ENCODE results near the gene GOLGA6C.
"Not testable (repeated sequence)": the region's sequence is repeated elsewhere in the genome, so short reads cannot be mapped to it uniquely, and the experiment has no call there.

GOLGA6C gene

GRCh38 chr15:75213768-75214221, 44.3 kb upstream of the GOLGA6C start:
- Histone ChIP-seq H3K4me3 (no peak overlapping the region), H3K27ac (no peak overlapping the region)
- TF ChIP-seq CTCF (IDR thresholded peaks at IDR 0.05), result no peak
- no peak for DNase-seq (ENCODE audit: low spot score)

DNA sequence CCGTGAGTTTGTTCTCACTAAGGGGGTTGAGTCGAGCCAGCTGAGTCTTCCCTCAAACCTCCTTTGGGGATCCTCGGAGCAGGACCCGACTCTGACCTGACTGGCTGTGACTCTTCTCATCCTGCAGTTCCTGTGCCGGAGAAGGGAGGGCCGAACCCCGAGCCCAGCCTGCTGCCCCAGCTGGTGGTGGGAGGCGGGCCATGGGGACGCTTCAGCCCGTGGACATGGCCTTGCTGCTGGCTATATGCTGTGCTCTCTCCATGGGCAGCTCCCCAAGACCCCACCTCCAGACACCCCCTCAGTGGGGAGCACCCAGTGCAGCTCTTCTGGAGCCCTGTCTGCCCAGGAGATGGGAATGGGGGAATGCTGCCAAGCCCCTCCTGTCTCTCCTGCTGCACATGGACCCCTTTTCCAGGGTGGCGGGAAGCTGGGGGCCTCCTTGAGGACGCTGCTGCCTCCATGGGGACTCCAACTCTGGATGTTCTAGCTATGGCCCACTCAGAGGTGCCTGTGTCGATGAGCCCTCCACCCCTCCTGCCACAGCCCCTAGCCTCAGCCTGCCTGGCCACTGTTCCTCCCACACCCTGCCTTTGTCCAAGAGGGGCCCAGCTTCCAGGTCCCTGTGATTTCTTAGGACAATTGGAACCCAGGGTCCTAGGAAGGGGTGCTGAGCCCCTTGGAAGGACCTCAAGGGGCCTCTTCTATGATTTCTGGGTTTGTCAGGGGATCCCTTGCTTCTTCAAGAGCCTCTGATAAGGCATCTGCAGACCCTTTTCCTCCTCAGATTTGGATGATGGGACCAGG, 43.6 kb upstream of the GOLGA6C start:
- no peak for DNase-seq (ENCODE audit: low spot score)
- TF ChIP-seq CTCF (IDR thresholded peaks at IDR 0.05), result no peak
- Histone ChIP-seq H3K4me3 (no peak overlapping the region), H3K27ac (no peak overlapping the region)

DNA sequence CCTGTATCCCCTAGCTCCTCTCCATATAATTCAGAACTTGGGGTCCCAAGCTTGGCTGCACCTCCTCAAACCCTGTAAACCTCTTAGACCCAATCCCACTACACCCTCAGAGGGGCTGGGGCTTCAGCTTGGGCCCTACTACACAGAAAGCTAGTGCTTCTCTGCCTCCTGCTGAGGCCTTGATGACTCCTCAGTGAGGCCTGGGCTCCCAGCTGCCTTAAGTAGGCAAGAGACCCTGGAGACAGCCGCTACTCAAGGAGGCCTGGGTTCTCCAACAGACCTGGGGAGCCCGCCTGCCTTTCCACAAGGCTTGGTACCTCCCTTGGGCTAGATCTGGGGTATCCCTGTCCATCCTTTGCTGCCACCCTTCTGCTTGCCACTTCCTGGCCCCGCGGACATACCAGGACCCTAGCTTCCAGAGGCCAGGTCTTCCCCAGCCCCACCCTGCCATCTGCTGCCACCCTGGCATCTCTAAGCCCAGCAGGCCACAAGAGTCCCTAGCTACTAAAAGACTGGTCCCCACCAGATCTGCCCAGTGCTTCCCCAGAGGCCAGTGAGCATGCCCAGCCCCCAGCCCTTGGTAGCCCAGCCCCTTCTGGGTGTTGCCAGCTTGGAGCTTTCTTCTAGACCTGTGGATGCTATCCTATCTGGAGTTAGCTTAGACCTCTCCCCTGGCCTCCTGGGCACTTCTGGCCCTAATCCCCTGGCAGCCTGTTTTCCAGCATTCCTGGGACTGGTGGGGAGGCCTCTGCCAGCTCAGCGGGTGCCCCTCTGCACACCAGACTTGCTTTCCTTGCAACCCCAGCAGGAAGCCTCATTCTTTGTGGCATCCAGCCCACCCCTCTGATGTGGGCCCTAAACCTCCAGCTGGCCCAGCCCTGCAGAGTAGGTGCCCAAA, 42.8 kb upstream of the GOLGA6C start:
- no peak for TF ChIP-seq CTCF (IDR thresholded peaks at IDR 0.05)
- H3K4me3 ChIP-seq, result no peak overlapping the region
- no peak overlapping the region for H3K27ac ChIP-seq

DNA sequence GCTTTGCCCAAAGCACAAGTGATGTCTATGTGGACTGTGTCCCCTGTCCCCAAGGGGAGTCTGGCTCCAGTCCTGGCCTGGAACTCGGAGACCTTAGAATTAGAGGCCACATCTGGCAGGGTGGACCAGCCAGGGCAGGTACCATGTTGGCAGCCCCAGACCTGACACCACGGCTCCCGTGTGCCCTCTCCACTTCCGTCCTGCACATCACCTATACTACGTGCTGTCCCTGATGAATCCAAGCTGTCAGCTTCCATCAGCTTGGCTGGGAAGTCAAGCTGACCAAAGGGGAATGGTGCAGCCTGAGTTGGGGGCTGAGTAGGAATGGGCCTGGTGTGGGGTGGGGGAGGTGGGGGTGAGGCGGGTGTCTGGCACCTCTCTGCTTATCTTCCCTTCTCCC, 41.1 kb upstream of the GOLGA6C start:
- DNase-seq (ENCODE audit: low spot score), result no peak
- Histone ChIP-seq H3K4me3 (no peak overlapping the region), H3K27ac (no peak overlapping the region)
- no peak for TF ChIP-seq CTCF (IDR thresholded peaks at IDR 0.05)

More for the DNA sequence above, 42.8 kb upstream of the GOLGA6C start:
- DNase-seq (ENCODE audit: low spot score), result no peak

- H3K27ac ChIP-seq; DNase-seq (ENCODE audit: low spot score); H3K4me3 ChIP-seq: not testable (repeated sequence)
These were observed 40.6 kb upstream of the GOLGA6C start for GRCh38 chr15:75217574-75217973.

GRCh38 chr15:75219507-75219929, 38.6 kb upstream of the GOLGA6C start:
- not testable (repeated sequence) for H3K27ac ChIP-seq; DNase-seq (ENCODE audit: low spot score); H3K4me3 ChIP-seq

GRCh38 chr15:75223688-75224087, 34.4 kb upstream of the GOLGA6C start:
- Histone ChIP-seq H3K4me3 (no peak overlapping the region), H3K27ac (no peak overlapping the region)
- DNase-seq (ENCODE audit: low spot score), result no peak
- TF ChIP-seq CTCF (IDR thresholded peaks at IDR 0.05), result no peak

Data from coronary artery (tissue), 2 donors.